Measurements from ENCODE around the gene SYTL3. TPM values are rescaled to one million over a fixed set of nuclear protein-coding genes. Genes with fewer than 3 reads are reported as not detected.
"Not testable (repeated sequence)": the region's sequence is repeated elsewhere in the genome, so short reads cannot be mapped to it uniquely, and the experiment has no call there.

The SYTL3 gene
- total RNA-seq, 1 donor from 2014 or later = 4.1 TPM

- DNase-seq (ENCODE audit: low spot score) = peak; percentile 75
Measured at GRCh38 chr6:158621694-158622544, 27.9 kb upstream of the SYTL3 start.

- DNase-seq (ENCODE audit: low spot score) = no peak
Measured at GRCh38 chr6:158622545-158623190, 27.2 kb upstream of the SYTL3 start.

DNA sequence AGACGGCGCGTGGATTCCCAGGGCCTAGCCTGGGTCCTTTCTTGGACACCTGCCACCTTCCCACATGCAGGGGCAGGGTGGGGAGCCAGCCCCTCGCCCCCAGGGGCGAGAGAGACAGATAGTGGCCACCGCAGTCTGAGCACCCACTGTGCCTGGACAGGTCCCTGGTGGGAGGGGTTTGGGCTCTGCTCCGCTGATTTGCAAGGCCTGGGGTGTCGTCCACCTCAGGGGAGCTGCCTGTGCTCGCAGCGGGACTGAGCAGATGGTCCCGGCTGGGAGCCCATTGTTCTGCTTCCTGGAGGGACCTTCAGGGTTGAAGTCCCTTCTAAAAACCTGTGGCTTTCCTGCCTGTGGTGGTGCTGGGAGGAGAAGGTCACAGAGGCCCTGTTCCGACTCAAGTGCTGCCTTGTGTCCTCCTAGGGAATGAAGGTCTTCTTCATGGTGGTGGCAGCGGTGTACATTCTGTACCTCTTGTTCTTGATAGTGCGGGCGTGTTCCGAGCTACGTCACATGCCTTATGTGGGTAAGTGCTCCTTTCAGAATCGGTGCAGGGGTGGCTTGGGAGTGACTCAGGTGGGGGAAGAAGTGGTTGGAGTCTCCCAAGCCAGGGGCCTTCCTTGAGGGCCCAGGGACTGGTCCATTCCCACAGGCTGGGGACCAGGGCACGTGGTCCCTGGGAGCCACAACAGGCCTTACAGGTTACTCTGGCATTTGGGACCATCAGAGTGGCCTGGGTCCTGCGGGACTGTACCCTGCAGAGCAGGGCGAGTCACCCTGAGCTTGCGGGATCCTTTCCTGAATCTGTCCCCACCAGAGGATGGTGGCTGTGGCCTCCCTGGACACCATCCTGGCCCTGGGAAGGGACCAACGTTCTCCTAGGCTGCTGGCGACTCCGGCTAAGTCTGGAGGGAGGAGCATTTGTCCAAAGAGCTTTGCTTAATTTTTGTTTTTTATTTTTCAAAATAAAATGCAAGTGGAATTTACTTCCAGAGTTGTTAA is 24.9 kb upstream of the SYTL3 start:
- no peak for DNase-seq (ENCODE audit: low spot score)

- no peak for DNase-seq (ENCODE audit: low spot score)
Measured at GRCh38 chr6:158625881-158626305, 24.0 kb upstream of the SYTL3 start.

DNA sequence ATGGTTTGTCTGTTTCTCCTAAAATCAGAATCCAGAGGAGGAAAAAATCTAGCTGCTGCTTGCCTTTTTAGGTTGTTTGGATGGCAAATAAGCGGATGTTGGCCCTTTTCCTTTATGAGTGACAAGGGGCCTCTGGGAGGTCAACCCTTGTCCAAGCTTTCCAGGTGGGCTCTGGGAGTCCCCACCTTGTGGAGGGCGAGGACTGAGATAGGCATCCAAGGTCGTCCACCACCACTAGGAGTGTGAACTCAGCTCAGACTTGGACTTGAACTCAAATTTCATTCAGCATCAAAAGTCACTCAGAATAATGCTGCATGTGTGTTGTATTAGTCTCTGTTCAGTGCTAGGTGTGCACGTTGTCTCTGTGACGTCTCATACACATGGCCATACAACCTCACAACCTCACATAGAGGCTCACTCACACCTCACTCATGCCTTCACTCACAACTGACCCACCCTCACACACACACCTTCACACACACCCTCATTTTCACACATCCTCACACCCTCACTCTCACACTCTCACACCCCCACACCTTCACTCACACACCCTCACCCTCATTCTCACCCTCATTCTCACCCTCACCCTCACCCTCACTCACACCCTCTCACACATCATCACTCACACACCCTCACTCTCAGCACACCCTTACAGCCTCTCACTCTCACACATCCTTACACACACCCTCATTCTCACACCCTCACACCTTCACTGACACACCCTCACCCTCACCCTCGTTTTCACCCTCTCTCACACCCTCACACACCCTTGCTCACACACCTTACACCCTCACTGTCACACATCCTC is 23.3 kb upstream of the SYTL3 start:
- DNase-seq (ENCODE audit: low spot score) = no peak

GRCh38 chr6:158627168-158627939 is 22.5 kb upstream of the SYTL3 start:
- DNase-seq (ENCODE audit: low spot score) = no peak

GRCh38 chr6:158627940-158628211 is 22.0 kb upstream of the SYTL3 start:
- DNase-seq (ENCODE audit: low spot score) = peak; percentile 71

DNA sequence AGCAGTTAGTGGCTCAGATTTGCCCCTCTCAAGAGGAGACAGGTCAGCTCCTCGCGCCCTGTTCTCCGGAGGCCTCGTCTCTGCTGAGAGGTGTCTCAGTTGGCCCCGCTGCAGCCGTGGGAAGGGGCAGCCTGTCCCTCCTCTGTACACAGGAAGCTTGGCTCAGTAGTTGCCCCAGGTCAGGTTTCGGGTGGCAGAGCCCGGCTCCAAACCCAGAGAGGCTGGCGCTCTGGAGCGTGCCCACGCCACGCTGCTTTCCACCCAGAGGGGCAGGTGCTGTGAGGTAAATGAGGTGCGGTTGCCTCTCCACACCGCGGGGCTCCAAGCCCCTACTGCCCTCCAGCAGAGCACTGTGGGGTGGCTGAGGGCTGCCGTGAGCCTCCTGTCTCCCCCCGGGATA is 21.3 kb upstream of the SYTL3 start:
- peak; percentile 68 for DNase-seq (ENCODE audit: low spot score)

DNA sequence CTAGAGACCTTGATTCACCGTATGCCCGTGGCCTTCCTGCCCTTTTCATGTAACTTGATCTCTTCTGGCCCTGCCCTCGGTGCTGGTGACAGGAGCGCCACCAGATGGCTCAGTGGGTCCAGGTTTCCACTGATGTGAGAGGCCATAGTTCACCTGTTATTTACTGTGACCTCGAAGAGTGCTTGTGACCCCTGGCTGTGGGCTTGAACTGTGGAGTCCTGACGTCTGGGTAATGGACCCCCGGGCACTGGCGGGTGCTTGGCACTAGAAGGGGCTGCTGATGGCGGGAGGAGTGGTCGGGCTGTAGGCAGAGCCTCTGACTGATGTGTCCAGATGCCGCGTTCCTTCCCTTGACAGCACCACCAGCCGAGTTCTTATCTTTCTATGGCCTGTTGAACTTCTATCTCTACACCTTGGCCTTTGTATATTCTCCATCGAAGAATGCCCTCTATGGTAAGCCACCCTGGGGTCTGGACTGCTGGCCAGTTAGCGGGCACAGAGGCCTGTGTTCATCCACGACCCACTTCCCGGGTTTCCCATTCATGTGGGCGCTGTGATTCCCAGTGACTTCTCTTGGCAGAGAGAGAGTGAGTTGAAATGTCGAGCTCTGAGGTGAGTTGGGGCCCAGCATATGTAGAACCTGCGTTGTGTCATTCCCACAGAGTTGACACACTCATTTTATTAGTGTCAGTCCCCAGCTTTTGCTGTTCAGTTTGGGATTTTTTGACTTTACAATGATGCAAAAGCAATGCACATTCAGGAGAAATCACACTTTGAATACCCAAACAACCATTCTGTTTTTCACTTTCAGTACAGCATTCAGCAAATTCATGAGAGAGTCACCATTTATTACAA is 20.3 kb upstream of the SYTL3 start:
- DNase-seq (ENCODE audit: low spot score) = peak; percentile 81

GRCh38 chr6:158630938-158631616 is 18.8 kb upstream of the SYTL3 start:
- peak; percentile 92 for DNase-seq (ENCODE audit: low spot score)

DNA sequence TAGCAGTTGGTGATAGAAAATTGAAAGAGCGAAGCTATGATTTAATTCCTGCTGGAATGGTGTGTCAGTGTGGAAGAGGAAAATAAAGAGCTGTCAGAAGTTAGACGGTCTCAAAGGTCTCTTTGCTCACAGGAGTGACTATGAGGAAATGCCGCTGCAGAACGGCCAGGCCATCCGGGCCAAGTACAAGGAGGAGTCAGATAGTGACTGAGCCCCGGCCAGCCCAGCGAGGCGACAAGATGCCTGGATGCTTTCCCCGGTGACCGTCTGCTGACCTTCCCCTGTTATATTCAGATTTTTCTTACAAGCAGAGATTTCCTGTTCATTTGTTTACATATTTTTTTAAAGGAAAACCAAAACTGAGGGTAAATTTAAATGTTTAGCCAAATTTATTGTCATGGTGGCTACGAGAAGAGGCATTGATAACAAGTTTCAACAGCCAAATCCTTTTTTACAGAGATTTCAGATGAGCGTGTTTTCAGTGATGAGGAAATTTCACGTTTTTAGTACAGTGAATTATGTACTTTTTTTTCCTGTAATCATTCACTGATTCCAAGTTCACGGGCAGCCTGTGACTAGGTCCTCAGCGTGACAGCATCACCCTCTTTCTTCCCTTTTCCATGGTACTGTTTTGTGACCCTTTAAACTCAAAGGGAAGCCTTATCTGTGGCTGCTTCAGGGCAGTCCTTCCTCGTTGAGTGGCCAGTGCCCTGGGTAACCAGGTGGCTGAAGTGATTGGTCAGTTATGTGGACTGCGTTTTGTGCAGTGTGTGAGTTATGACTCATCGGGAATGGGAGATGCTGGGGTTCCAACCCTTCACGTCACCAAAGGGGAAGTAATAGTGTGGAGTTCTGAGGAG is 17.9 kb upstream of the SYTL3 start:
- DNase-seq (ENCODE audit: low spot score) = peak; percentile 92

DNA sequence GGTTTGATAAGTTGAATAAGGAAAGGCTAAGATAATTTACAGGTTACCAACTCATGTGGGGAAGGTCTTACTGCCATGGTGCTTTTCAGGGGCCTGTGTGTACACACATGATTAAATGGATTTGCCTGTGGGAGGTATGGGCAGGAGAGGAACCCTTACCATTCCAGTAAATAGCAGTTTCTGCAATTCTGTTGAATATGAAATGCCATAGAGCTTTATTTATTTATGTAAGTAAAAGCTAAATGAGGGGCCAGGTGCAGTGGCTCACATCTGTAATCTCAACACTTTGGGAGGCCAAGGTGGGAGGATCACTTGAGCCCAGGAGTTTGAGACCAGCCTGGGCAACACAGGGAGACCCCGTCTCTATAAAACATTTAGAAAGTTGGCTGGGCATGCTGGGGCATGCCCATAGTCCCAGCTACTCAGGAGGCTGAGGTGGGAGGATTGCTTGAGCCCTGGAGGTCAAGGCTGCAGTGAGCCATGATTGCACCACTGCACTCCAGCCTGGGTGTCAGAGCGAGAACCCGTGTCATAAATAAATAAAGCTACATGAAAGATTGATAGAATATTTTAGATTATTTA is 17.2 kb upstream of the SYTL3 start:
- DNase-seq (ENCODE audit: low spot score) = not testable (repeated sequence)

DNA sequence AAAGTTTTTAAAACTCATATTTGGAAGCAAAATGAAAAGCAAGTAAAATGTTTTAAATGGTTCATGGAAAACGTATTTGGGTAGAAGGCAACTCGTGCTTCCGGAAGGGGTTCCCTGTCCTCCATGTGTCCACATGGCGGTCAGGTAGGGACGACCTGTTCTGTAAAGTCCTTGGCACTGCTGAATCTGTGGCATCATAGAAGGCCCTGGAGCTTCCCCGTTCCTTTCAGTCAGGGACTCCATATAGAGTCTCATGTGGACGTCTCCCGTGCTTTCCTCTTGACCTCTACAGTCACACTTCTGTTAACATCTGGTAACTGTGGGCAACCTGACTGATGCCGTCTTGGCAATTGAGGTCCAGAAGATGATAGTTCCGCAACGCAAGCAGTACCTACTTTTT is 16.7 kb upstream of the SYTL3 start:
- no peak for DNase-seq (ENCODE audit: low spot score)

DNA sequence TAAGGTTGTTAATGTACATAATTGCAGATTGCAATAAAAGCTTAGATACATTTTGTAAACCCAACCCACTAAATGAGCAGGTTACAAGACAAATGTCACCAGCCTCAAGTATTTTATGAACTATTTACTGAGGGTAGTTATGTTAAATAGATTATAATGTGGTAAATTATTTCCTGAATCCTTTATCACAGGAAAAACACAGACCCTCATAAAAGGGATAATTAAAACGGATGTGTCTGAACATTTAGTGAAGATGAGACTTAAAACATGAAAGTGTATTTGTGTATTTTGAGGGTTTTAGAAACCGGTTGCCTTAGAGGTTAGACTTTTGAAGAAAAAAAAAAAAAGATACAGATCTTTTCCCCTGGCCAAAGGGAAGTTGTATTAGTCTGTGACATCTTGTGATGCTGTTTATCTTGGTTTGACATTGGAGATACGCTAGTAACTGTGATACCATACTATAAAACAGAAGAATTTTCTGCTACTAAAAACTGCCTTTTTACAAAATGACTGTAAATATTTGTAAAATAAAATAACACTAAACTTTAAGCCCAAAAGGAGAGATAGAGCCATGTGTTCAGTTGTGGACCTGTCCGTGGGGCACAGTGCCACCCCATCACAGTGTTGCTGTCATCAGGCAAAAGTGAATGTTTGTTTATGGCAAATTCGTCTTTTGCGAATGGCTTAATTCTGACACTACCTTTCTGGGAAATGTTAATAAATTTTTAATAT is 15.0 kb upstream of the SYTL3 start:
- no peak for DNase-seq (ENCODE audit: low spot score)

GRCh38 chr6:158635427-158636073 is 14.3 kb upstream of the SYTL3 start:
- no peak for DNase-seq (ENCODE audit: low spot score)

- no peak for DNase-seq (ENCODE audit: low spot score)
Measured at GRCh38 chr6:158636778-158637177, 13.1 kb upstream of the SYTL3 start.

All from mesenteric fat pad (tissue), 1 donor.